Activated CD4-positive, alpha-beta memory T cell treated with anti-CD3 and anti-CD28 coated beads, Interleukin-2, amount 10 ng/mL, durations not matched to agents 7 days and 5 days (primary cell): ENCODE measurements around the gene TADA1. TPM values are rescaled to one million over a fixed set of nuclear protein-coding genes. Genes with fewer than 3 reads are reported as not detected.
"Not testable (repeated sequence)": the region's sequence is repeated elsewhere in the genome, so short reads cannot be mapped to it uniquely, and the experiment has no call there.

Source experiments
- CTCF ChIA-PET: fragments of 350-600 bp; sonication (Branson Sonifier 250); formaldehyde crosslinking; loops from one replicate; lab custom pipeline; 2021; ENCODE audit warnings: antibody characterized with exemption, inconsistent platforms; lab: Charles Lee
- POLR2A ChIA-PET: fragments of 350-600 bp; sonication (Branson Sonifier 250); formaldehyde crosslinking; loops from one replicate; lab custom pipeline; 2021; ENCODE audit warnings: antibody characterized with exemption; lab: Charles Lee
- DNase-seq: peaks from one replicate; pipeline ENCODE4 v3.0.0-alpha.2; 2020
- H3K27ac Mint-ChIP-seq: one replicate; pipeline ENCODE4 v1.8.0; 2021; ENCODE audit warnings: mild to moderate bottlenecking, mixed read lengths
- H3K27me3 Mint-ChIP-seq: one replicate; pipeline ENCODE4 v1.8.0; 2021; ENCODE audit warnings: mixed read lengths
- H3K36me3 Mint-ChIP-seq: one replicate; pipeline ENCODE4 v1.8.0; 2021; ENCODE audit warnings: low read depth, mixed read lengths
- H3K4me1 Mint-ChIP-seq: one replicate; pipeline ENCODE4 v1.8.0; 2021; ENCODE audit warnings: mixed read lengths
- H3K4me3 Mint-ChIP-seq: one replicate; pipeline ENCODE4 v1.8.0; 2021; ENCODE audit warnings: mild to moderate bottlenecking, mixed read lengths
- H3K9me3 Mint-ChIP-seq: one replicate; pipeline ENCODE4 v1.8.0; 2021; ENCODE audit warnings: mixed read lengths
- total RNA-seq, 2 experiments: library from RNA; stranded (reverse); gene quantifications; one replicate each; pipeline ENCODE4 v1.2.3, GENCODE V29; 2021

The TADA1 gene
- total RNA-seq, 2 experiments from 2014 or later = 17.0 to 17.9 TPM

GRCh38 chr1:166884971-166885370, 8.9 kb upstream of the TADA1 start:
- H3K9me3 Mint-ChIP-seq = no peaks in the 10 kb centered on the region
- H3K27ac Mint-ChIP-seq = no peak overlapping the region
- H3K4me1 Mint-ChIP-seq = peaks cover 25% of the 10 kb centered on the region
- H3K36me3 Mint-ChIP-seq = no peaks in the 10 kb centered on the region
- H3K27me3 Mint-ChIP-seq = peaks cover 32% of the 10 kb centered on the region
- ChIA-PET CTCF (interaction anchor here (1.9 to 7.6 kb wide), 4 partner anchors 9 to 175 kb away, joined by 7 to 81 read pairs (median 22); partner anchors contain the start of gene TADA1), POLR2A (interaction anchor here (1.0 to 2.2 kb wide), 2 partner anchors 8 to 21 kb away, joined by 3 to 7 read pairs; no protein-coding TSS in a partner anchor)
- DNase-seq = no peak
- H3K4me3 Mint-ChIP-seq = no peak overlapping the region

DNA sequence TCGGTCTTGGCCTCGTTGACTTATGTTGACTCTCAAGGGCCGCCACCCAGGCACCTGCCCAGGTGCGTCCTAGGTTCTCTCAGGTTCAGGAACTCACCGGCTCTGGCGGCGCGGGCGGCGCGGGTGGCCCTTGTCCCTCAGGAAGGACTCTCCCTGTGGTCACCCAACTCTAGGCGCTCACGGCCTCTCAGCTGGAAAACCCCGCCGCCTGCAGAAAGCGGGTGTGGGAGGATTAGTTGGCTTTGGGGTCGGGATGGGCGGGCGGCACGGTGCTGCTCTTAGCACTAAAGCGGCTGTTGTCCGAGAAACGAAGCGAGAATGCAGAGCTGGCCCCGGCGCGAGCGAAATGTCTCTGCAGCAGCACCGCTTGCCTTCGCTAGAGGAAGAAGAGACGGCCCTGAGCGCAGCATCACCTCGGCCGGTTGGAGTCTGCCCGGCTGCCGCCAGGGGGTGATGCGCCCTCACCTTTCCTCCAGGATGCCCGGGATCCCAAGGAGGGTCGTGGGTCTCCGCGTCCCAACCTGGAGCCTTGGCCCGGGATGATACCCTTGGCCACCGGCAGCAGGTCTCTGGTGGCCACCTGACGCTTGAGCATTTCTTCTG, 8.1 kb upstream of the TADA1 start:
- no peak overlapping the region for H3K27ac Mint-ChIP-seq
- CTCF ChIA-PET = interaction anchor here (0.8 to 7.6 kb wide), 7 partner anchors 8 to 183 kb away, joined by 3 to 81 read pairs (median 7); partner anchors contain the start of gene TADA1
- H3K9me3 Mint-ChIP-seq = no peaks in the 10 kb centered on the region

DNA sequence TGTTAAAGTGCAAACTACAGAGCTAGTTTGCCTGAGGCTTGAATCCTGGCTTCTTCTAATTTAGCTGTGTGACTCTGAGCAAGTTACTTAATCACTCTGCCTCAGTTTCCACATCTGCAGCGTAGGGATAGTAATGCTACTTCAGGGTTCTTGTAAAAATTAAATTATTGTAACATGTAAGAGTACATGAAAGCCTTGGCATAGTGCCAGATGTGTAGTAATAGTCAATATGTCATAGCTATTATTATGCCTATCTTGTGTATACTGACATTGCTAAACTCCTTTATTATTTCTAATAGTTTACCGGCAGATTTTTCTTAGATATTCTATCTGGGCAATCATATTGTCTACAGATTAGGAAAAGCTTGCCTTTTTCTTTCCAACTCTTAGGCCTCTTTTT, 6.8 kb upstream of the TADA1 start:
- Mint-ChIP-seq H3K9me3 (peaks cover 4% of the 10 kb centered on the region), H3K27me3 (peaks cover 28% of the 10 kb centered on the region), H3K4me3 (no peak overlapping the region), H3K36me3 (no peaks in the 10 kb centered on the region), H3K27ac (no peak overlapping the region), H3K4me1 (peaks cover 25% of the 10 kb centered on the region)
- ChIA-PET POLR2A (interaction anchor here (1.0 to 1.2 kb wide), 2 partner anchors 23 to 28 kb away, joined by 3 read pairs; no protein-coding TSS in a partner anchor), CTCF (interaction anchor here (0.7 to 7.6 kb wide), 6 partner anchors 11 to 184 kb away, joined by 3 to 81 read pairs (median 12); partner anchors contain the start of gene POGK)
- no peak for DNase-seq

More for the DNA sequence above, 8.1 kb upstream of the TADA1 start:
- Mint-ChIP-seq H3K4me3 (no peak overlapping the region), H3K4me1 (peaks cover 25% of the 10 kb centered on the region), H3K27me3 (peaks cover 28% of the 10 kb centered on the region), H3K36me3 (no peaks in the 10 kb centered on the region)
- POLR2A ChIA-PET = interaction anchor here (1.0 to 2.2 kb wide), 2 partner anchors 8 to 22 kb away, joined by 3 to 7 read pairs; no protein-coding TSS in a partner anchor
- DNase-seq = peak; percentile 55

DNA sequence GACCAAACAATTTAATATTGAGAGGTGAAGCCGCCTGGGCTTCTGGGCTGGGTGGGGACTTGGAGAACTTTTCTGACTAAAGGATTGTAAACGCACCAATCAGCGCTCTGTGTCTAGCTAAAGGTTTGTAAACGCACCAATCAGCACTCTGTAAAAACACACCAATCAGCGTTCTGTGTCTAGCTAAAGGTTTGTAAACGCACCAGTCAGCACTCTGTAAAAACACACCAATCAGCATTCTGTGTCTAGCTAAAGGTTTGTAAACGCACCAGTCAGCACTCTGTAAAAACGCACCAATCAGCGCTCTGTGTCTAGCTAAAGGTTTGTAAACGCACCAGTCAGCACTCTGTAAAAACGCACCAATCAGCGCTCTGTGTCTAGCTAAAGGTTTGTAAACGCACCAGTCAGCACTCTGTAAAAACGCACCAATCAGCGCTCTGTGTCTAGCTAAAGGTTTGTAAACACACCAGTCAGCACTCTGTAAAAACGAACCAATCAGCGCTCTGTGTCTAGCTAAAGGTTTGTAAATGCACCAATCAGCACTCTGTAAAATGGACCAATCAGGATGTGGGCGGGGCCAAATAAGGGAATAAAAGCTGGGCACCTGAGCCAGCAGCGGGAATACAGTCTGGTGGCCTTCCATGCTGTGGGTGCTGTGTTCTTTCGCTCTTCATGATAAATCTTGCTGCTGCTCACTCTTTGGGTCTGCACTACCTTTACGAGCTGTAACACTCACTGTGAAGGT, 2.3 kb upstream of the TADA1 start:
- not testable (repeated sequence) for DNase-seq, H3K27me3 Mint-ChIP-seq, H3K9me3 Mint-ChIP-seq, H3K4me3 Mint-ChIP-seq, H3K27ac Mint-ChIP-seq
- POLR2A ChIA-PET = interaction anchor here (0.8 to 2.1 kb wide), 2 partner anchors 27 to 180 kb away, joined by 4 to 7 read pairs; no protein-coding TSS in a partner anchor
- peaks cover 15% of the 10 kb centered on the region for H3K36me3 Mint-ChIP-seq
- peaks cover 35% of the 10 kb centered on the region for H3K4me1 Mint-ChIP-seq
- CTCF ChIA-PET = interaction anchor here (0.9 to 7.6 kb wide), 5 partner anchors 27 to 342 kb away, joined by 3 to 81 read pairs (median 4); no protein-coding TSS in a partner anchor

DNA sequence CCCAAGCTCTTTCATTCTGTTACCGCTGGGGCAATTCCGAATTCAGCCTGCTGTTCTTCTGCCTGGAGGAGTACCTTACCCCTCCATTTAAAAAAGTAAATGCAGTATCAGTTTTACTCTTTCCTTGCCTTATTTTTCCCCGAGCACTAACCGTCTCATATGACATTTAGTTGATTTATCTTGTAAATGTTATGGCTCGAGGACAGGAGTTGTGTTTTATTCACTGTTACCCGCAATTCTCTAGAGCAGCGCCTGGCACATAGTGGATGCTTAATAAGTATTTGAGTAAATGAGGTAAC, 425 bp upstream of the TADA1 start:
- H3K36me3 Mint-ChIP-seq = peaks cover 22% of the 10 kb centered on the region
- H3K27ac Mint-ChIP-seq = peak overlapping the region; percentile 97
- H3K27me3 Mint-ChIP-seq = peaks cover 3% of the 10 kb centered on the region
- H3K4me1 Mint-ChIP-seq = peaks cover 47% of the 10 kb centered on the region
- no peak for DNase-seq
- POLR2A ChIA-PET = interaction anchor here (0.6 to 2.5 kb wide), 16 partner anchors 8 to 1060 kb away, joined by 3 to 30 read pairs (median 4); partner anchors contain the start of genes CD247, DCAF6, POGK and POU2F1
- CTCF ChIA-PET = interaction anchor here (0.7 to 3.5 kb wide), 12 partner anchors 8 to 658 kb away, joined by 3 to 22 read pairs (median 6); partner anchors contain the start of genes POGK and POU2F1
- H3K4me3 Mint-ChIP-seq = peak overlapping the region; percentile 92
- peaks cover 4% of the 10 kb centered on the region for H3K9me3 Mint-ChIP-seq

GRCh38 chr1:166875302-166875733, 746 bp downstream of the TADA1 start:
- Mint-ChIP-seq H3K4me1 (peaks cover 56% of the 10 kb centered on the region), H3K36me3 (peaks cover 22% of the 10 kb centered on the region), H3K27ac (peak overlapping the region; percentile 76), H3K27me3 (peaks cover 2% of the 10 kb centered on the region), H3K4me3 (peak overlapping the region; percentile 92), H3K9me3 (peaks cover 4% of the 10 kb centered on the region)
- no peak for DNase-seq
- CTCF ChIA-PET = interaction anchor here (0.6 to 3.5 kb wide), 10 partner anchors 9 to 659 kb away, joined by 3 to 22 read pairs (median 8); partner anchors contain the start of genes POGK and POU2F1
- POLR2A ChIA-PET = interaction anchor here (0.6 to 2.5 kb wide), 15 partner anchors 9 to 1061 kb away, joined by 3 to 30 read pairs (median 3); partner anchors contain the start of genes CD247, DCAF6, POGK and POU2F1

- Mint-ChIP-seq H3K9me3 (peaks cover 4% of the 10 kb centered on the region), H3K27ac (no peak overlapping the region), H3K4me3 (peak overlapping the region; percentile 17), H3K36me3 (peaks cover 22% of the 10 kb centered on the region), H3K27me3 (no peaks in the 10 kb centered on the region), H3K4me1 (peaks cover 65% of the 10 kb centered on the region)
- CTCF ChIA-PET = interaction anchor here (2.4 to 3.5 kb wide), 4 partner anchors 31 to 345 kb away, joined by 9 to 21 read pairs (median 14); partner anchors contain the start of genes POGK and POU2F1
- POLR2A ChIA-PET = interaction anchor here (1.3 to 2.5 kb wide), 2 partner anchors 27 to 643 kb away, joined by 3 to 8 read pairs; partner anchors contain the start of gene CD247
- no peak for DNase-seq
Observed at GRCh38 chr1:166874464-166874863, 1.6 kb downstream of the TADA1 start.

DNA sequence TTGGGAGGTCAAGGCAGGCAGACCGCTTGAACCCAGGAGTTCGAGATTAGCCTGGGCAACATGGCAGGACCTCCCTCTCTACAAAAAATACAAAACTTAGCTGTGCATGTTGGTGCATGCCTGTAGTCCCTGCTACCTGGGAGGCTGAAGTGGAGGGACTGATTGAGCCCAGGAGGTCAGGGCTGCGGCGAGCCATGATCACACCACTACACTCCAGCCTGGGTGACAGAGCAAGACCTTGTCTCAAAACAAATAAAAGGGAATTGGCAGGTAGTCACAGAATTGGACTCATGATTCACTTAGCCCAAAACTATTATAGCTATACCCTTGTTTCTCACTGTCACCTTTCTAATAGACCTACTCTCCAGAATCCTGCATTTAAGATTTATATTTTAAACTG, 5.5 kb downstream of the TADA1 start:
- peaks cover 35% of the 10 kb centered on the region for H3K36me3 Mint-ChIP-seq
- POLR2A ChIA-PET = no interaction called here
- H3K4me3 Mint-ChIP-seq = no peak overlapping the region
- CTCF ChIA-PET = interaction anchor here (1.2 to 1.6 kb wide), 3 partner anchors 36 to 188 kb away, joined by 4 to 5 read pairs (median 5); no protein-coding TSS in a partner anchor
- no peak for DNase-seq
- peaks cover 60% of the 10 kb centered on the region for H3K4me1 Mint-ChIP-seq
- H3K27ac Mint-ChIP-seq = no peak overlapping the region
- no peaks in the 10 kb centered on the region for H3K9me3 Mint-ChIP-seq
- no peaks in the 10 kb centered on the region for H3K27me3 Mint-ChIP-seq

- no peaks in the 10 kb centered on the region for H3K9me3 Mint-ChIP-seq
- H3K27ac Mint-ChIP-seq = peak overlapping the region; percentile 51
- H3K36me3 Mint-ChIP-seq = peaks cover 35% of the 10 kb centered on the region
- H3K27me3 Mint-ChIP-seq = no peaks in the 10 kb centered on the region
- no peak for DNase-seq
- no peak overlapping the region for H3K4me3 Mint-ChIP-seq
- ChIA-PET CTCF (interaction anchor here (0.6 to 1.6 kb wide), 3 partner anchors 10 to 189 kb away, joined by 3 to 8 read pairs (median 4); no protein-coding TSS in a partner anchor), POLR2A (interaction anchor here (0.6 to 1.3 kb wide), 3 partner anchors 14 to 30 kb away, joined by 3 to 6 read pairs (median 4); partner anchors contain the start of gene POGK)
- peaks cover 50% of the 10 kb centered on the region for H3K4me1 Mint-ChIP-seq
Observed at GRCh38 chr1:166869318-166870099, 6.6 kb downstream of the TADA1 start.

DNA sequence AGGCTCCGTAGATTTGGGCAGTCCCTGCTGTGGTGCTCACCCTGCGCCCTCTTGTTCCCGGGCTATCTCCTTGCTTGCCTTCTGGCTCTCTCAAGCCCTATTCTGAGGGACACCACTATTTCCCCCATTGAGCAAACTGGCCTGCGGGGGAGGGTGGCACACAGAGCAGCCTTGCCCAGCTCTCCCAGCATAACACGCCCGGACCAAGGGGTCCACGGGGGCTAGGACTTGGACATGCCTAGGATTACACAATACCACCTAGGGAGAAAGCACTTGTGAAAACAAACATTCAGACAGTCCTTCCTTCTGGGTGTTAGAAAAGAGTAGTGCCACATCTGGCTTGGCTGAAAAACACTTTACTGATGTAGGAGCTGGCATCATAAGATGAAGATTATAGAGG, 7.4 kb downstream of the TADA1 start:
- no peak overlapping the region for H3K27ac Mint-ChIP-seq
- DNase-seq = no peak
- H3K4me3 Mint-ChIP-seq = no peak overlapping the region
- H3K36me3 Mint-ChIP-seq = peaks cover 38% of the 10 kb centered on the region
- POLR2A ChIA-PET = interaction anchor here (0.8 to 1.3 kb wide), 2 partner anchors 30 kb away, joined by 3 to 6 read pairs; partner anchors contain the start of gene POGK
- CTCF ChIA-PET = interaction anchor here (1.4 kb wide), 1 partner anchor 190 kb away, joined by 8 read pairs; no protein-coding TSS in a partner anchor
- no peaks in the 10 kb centered on the region for H3K9me3 Mint-ChIP-seq
- no peaks in the 10 kb centered on the region for H3K27me3 Mint-ChIP-seq
- peaks cover 45% of the 10 kb centered on the region for H3K4me1 Mint-ChIP-seq

DNA sequence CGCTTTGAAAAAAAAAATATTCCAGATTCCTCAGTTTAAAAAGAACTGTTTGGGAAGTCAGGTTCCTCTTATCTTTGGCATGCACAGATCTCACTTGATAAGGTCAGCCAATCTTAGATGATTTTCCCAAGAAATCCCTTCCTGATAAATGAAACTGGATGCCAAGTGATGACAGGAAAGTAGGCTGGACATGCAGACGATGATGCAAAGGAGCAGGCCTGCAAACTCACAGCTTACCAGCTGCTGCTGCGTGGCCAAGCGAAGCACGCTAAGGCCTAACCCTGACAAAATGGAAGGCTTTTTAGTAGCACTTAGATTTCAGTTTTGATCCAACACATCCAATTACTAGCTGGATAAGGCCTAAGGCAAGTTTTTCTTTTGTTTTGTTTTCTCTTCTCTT, 10.1 kb downstream of the TADA1 start:
- ChIA-PET CTCF (interaction anchor here (1.3 kb wide), 1 partner anchor 194 kb away, joined by 3 read pairs; no protein-coding TSS in a partner anchor), POLR2A (interaction anchor here (1.4 kb wide), 1 partner anchor 10 kb away, joined by 3 read pairs; the partner anchor contains the start of gene TADA1)
- Mint-ChIP-seq H3K9me3 (no peaks in the 10 kb centered on the region), H3K27me3 (no peaks in the 10 kb centered on the region), H3K27ac (no peak overlapping the region), H3K4me3 (no peak overlapping the region), H3K4me1 (peaks cover 24% of the 10 kb centered on the region), H3K36me3 (peaks cover 44% of the 10 kb centered on the region)
- DNase-seq = no peak
